ENCODE data around the gene CTAG1A. TPM values are rescaled to one million over a fixed set of nuclear protein-coding genes. Genes with fewer than 3 reads are reported as not detected.
"Not testable (repeated sequence)": the region's sequence is repeated elsewhere in the genome, so short reads cannot be mapped to it uniquely, and the experiment has no call there.

CTAG1A gene
- polyA plus RNA-seq, 1 donor: not detected

DNA sequence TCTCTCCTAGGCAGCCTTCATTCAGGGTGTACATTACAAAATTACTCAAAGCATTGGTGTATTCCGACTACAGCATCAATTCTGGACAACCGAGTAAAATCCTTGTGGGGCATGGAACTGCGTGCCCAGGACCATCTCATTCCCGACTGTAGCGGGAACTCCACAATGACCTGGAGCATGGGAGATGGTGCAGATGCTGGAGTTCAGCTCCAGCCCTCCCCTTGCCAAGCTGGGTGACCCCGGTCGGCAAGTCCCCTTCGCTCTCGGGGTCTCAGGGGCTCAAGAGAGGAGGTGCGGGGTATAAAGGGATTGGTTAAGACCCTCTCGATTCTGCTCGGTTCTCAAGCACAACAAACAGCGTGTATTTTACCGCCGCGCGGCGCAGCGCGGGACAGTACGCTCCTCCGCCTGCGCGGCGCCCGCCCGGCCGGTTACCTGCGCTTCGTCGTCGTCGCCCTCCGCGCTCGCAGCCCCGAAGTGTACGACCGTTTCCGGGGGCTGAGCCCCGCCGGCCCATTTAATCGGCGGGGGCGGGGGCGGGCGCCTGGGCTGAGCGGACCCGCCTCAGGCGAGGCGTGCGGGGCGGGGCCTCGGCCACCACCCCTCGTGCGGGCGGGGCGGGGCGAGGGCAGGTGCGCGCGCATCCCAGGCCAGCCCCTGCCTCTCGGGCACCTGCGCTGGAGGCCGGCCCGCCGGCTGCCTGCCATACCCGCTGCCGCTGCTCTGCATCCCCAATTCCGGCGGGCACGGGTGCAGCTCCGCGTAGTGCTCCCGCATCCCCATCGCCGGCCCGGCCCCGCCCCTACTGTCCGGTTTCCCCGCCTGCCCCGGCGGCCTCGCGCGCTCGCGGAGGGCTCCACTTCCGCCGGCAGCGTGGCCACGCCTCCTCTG is 38.3 kb upstream of the CTAG1A start, which contains the start of gene G6PD:
Gene G6PD (minus strand): TSS at position 493 of the 891 bp plus-strand sequence. CDS start 691 bp downstream, outside the sequence.
- no CpG with 5 or more reads among the region's 92 CpGs for WGBS (ENCODE audit: insufficient coverage, low lambda C conversion rate)
- Histone ChIP-seq H3K27me3 (ENCODE audit: control insufficient read depth, insufficient read depth, low read length) (no peaks in the 10 kb centered on the region), H3K4me3 (ENCODE audit: low read length) (peak within 1 kb of the TSS; percentile 85), H3K36me3 (ENCODE audit: control insufficient read depth, insufficient read depth, low read length) (no peaks in the 10 kb centered on the region), H3K9me3 (ENCODE audit: control insufficient read depth, low read depth, low read length) (no peaks in the 10 kb centered on the region), H3K27ac (ENCODE audit: low read length) (peak within 1 kb of the TSS; percentile 95), H3K4me1 (ENCODE audit: control insufficient read depth, insufficient read depth, low read length) (no peaks in the 10 kb centered on the region)
- no peak for DNase-seq

GRCh38 chrX:154547245-154548027 is 37.5 kb upstream of the CTAG1A start, which contains the start of gene IKBKG:
Gene IKBKG, plus strand, starts transcription at chrX:154547620. Its CDS starts 4,383 bp downstream, at chrX:154552003.
- Histone ChIP-seq H3K4me3 (ENCODE audit: low read length) (peak within 1 kb of the TSS; percentile 85), H3K4me1 (ENCODE audit: control insufficient read depth, insufficient read depth, low read length) (no peaks in the 10 kb centered on the region), H3K9me3 (ENCODE audit: control insufficient read depth, low read depth, low read length) (no peaks in the 10 kb centered on the region), H3K36me3 (ENCODE audit: control insufficient read depth, insufficient read depth, low read length) (no peaks in the 10 kb centered on the region), H3K27me3 (ENCODE audit: control insufficient read depth, insufficient read depth, low read length) (no peaks in the 10 kb centered on the region), H3K27ac (ENCODE audit: low read length) (peak within 1 kb of the TSS; percentile 95)
- WGBS (ENCODE audit: insufficient coverage, low lambda C conversion rate): no CpG with 5 or more reads among the region's 69 CpGs
- DNase-seq: peak; percentile 88 to 93

- DNase-seq: no peak
- Histone ChIP-seq H3K4me1 (ENCODE audit: control insufficient read depth, insufficient read depth, low read length) (no peaks in the 10 kb centered on the region), H3K27ac (ENCODE audit: low read length) (peak overlapping the region; percentile 95)
Observed at GRCh38 chrX:154548028-154548316, 37.0 kb upstream of the CTAG1A start.

GRCh38 chrX:154549766-154550165 is 35.2 kb upstream of the CTAG1A start:
- H3K4me1 ChIP-seq (ENCODE audit: control insufficient read depth, insufficient read depth, low read length): no peaks in the 10 kb centered on the region
- WGBS (ENCODE audit: insufficient coverage, low lambda C conversion rate): no CpG with 5 or more reads among the region's 1 CpG

More at GRCh38 chrX:154548028-154548316, 37.0 kb upstream of the CTAG1A start:
- WGBS (ENCODE audit: insufficient coverage, low lambda C conversion rate): no CpG with 5 or more reads among the region's 9 CpGs
- Histone ChIP-seq H3K4me3 (ENCODE audit: low read length) (peak overlapping the region; percentile 85), H3K9me3 (ENCODE audit: control insufficient read depth, low read depth, low read length) (no peaks in the 10 kb centered on the region), H3K27me3 (ENCODE audit: control insufficient read depth, insufficient read depth, low read length) (no peaks in the 10 kb centered on the region), H3K36me3 (ENCODE audit: control insufficient read depth, insufficient read depth, low read length) (peaks cover 2% of the 10 kb centered on the region)

DNA sequence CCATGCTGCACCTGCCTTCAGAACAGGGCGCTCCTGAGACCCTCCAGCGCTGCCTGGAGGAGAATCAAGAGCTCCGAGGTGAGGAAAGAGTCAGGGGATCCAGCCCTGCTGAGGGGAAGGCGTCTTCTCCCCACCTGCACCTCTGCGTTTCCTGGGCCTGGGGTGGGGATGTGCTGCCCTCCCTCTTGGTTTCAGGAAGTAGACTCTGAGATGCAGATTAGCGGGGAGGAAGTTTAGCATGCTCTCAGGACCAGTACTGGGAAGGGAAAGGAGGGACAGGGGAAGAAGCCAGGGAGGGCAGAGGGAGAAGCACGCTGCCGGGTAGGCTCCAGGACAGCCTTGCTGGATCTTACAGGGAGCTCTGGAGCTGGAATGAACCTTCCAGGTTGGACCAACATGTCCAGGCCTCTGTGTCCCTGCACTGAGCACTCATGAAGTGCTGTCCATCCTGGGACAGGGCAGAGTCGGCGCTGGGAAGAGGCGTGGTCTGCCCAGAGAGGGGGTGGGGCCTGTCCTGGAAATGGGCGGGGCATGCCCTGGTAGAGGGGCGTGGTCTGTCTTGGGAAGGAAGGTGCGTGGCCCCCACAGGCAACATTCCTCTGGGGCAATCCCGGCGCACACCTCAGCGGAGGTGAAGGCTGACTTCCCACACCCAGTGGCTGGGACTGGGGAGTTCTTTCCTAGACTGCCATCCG is 32.7 kb upstream of the CTAG1A start:
- H3K4me3 ChIP-seq (ENCODE audit: low read length); DNase-seq; H3K9me3 ChIP-seq (ENCODE audit: control insufficient read depth, low read depth, low read length); H3K4me1 ChIP-seq (ENCODE audit: control insufficient read depth, insufficient read depth, low read length); H3K27ac ChIP-seq (ENCODE audit: low read length); H3K36me3 ChIP-seq (ENCODE audit: control insufficient read depth, insufficient read depth, low read length); H3K27me3 ChIP-seq (ENCODE audit: control insufficient read depth, insufficient read depth, low read length): not testable (repeated sequence)
- no CpG with 5 or more reads among the region's 18 CpGs for WGBS (ENCODE audit: insufficient coverage, low lambda C conversion rate)

More at GRCh38 chrX:154549766-154550165, 35.2 kb upstream of the CTAG1A start:
- no peaks in the 10 kb centered on the region for H3K27me3 ChIP-seq (ENCODE audit: control insufficient read depth, insufficient read depth, low read length)
- H3K9me3 ChIP-seq (ENCODE audit: control insufficient read depth, low read depth, low read length): no peaks in the 10 kb centered on the region
- H3K36me3 ChIP-seq (ENCODE audit: control insufficient read depth, insufficient read depth, low read length): peaks cover 10% of the 10 kb centered on the region
- H3K4me3 ChIP-seq (ENCODE audit: low read length): no peak overlapping the region
- no peak overlapping the region for H3K27ac ChIP-seq (ENCODE audit: low read length)
- no peak for DNase-seq

DNA sequence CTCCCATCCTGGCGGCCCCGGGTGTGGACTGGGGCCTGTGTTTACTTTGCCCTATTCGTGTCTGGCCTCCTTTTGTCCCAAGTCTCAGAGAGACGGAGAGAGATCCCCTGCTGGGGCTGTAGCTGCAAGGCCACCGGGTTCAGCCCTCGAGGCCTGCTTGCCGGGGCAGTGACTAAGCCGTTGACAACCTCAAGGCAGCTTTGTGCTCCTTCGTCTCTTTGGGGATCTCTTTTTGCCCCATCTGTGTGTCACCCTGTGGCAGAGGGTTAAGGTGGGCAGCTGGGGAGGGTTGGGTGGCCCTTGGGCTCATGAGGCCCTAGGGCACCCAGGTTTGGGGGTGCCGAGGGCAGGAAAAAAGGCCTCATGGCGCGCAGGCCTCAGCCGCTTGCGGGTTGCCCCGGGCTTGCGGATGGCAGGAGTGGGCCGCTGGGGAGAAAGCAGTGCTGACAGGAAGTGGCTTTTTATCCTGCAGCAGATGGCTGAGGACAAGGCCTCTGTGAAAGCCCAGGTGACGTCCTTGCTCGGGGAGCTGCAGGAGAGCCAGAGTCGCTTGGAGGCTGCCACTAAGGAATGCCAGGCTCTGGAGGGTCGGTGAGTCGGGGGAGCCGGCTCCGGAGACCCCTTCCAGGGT is 26.8 kb upstream of the CTAG1A start:
- not testable (repeated sequence) for H3K4me3 ChIP-seq (ENCODE audit: low read length); H3K27ac ChIP-seq (ENCODE audit: low read length); H3K4me1 ChIP-seq (ENCODE audit: control insufficient read depth, insufficient read depth, low read length); H3K9me3 ChIP-seq (ENCODE audit: control insufficient read depth, low read depth, low read length); DNase-seq; H3K27me3 ChIP-seq (ENCODE audit: control insufficient read depth, insufficient read depth, low read length); H3K36me3 ChIP-seq (ENCODE audit: control insufficient read depth, insufficient read depth, low read length)
- WGBS (ENCODE audit: insufficient coverage, low lambda C conversion rate): no CpG with 5 or more reads among the region's 24 CpGs

DNA sequence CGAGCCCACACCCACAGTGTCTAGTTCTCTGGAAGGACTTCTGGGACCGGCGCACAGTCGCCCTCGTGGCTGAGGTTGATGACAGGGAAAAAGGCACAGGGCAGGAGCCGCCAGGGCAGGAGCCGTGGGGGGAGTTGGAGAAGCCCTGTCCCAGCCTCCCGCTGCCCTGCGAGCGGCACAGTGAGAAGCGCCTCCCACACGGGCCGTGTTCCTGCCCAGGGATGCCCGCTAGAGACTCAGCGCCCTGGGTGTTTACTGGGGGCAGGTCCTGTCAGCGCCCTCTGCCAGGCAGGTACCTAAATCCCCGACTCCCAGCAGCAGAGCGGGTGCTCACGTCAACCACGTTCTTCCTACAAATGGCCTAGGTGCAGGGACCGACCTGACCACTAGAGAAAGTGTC is 26.0 kb upstream of the CTAG1A start:
- H3K27me3 ChIP-seq (ENCODE audit: control insufficient read depth, insufficient read depth, low read length); DNase-seq; H3K4me3 ChIP-seq (ENCODE audit: low read length); H3K9me3 ChIP-seq (ENCODE audit: control insufficient read depth, low read depth, low read length); H3K4me1 ChIP-seq (ENCODE audit: control insufficient read depth, insufficient read depth, low read length); H3K36me3 ChIP-seq (ENCODE audit: control insufficient read depth, insufficient read depth, low read length); H3K27ac ChIP-seq (ENCODE audit: low read length): not testable (repeated sequence)
- no CpG with 5 or more reads among the region's 21 CpGs for WGBS (ENCODE audit: insufficient coverage, low lambda C conversion rate)

GRCh38 chrX:154560326-154560725 is 24.6 kb upstream of the CTAG1A start:
- H3K27me3 ChIP-seq (ENCODE audit: control insufficient read depth, insufficient read depth, low read length); H3K27ac ChIP-seq (ENCODE audit: low read length); H3K9me3 ChIP-seq (ENCODE audit: control insufficient read depth, low read depth, low read length); H3K36me3 ChIP-seq (ENCODE audit: control insufficient read depth, insufficient read depth, low read length); H3K4me3 ChIP-seq (ENCODE audit: low read length); DNase-seq; H3K4me1 ChIP-seq (ENCODE audit: control insufficient read depth, insufficient read depth, low read length): not testable (repeated sequence)
- no CpG with 5 or more reads among the region's 31 CpGs for WGBS (ENCODE audit: insufficient coverage, low lambda C conversion rate)

- H3K36me3 ChIP-seq (ENCODE audit: control insufficient read depth, insufficient read depth, low read length); H3K9me3 ChIP-seq (ENCODE audit: control insufficient read depth, low read depth, low read length); H3K27me3 ChIP-seq (ENCODE audit: control insufficient read depth, insufficient read depth, low read length); DNase-seq; H3K4me1 ChIP-seq (ENCODE audit: control insufficient read depth, insufficient read depth, low read length); H3K4me3 ChIP-seq (ENCODE audit: low read length); H3K27ac ChIP-seq (ENCODE audit: low read length): not testable (repeated sequence)
- WGBS (ENCODE audit: insufficient coverage, low lambda C conversion rate): no CpG with 5 or more reads among the region's 10 CpGs
Observed at GRCh38 chrX:154562295-154562694, 22.6 kb upstream of the CTAG1A start.

GRCh38 chrX:154570361-154570760 is 14.6 kb upstream of the CTAG1A start:
- H3K27ac ChIP-seq (ENCODE audit: low read length); H3K9me3 ChIP-seq (ENCODE audit: control insufficient read depth, low read depth, low read length); H3K36me3 ChIP-seq (ENCODE audit: control insufficient read depth, insufficient read depth, low read length); H3K27me3 ChIP-seq (ENCODE audit: control insufficient read depth, insufficient read depth, low read length); H3K4me3 ChIP-seq (ENCODE audit: low read length); H3K4me1 ChIP-seq (ENCODE audit: control insufficient read depth, insufficient read depth, low read length); DNase-seq: not testable (repeated sequence)
- WGBS (ENCODE audit: insufficient coverage, low lambda C conversion rate): no CpG with 5 or more reads among the region's 11 CpGs
